GM18507 (cell line): ENCODE measurements around the gene GDF10.

ENCODE experiments used
- DNase-seq: peaks from one replicate; pipeline ENCODE4 v3.0.0; 2011; ENCODE audit warnings: low read depth; ENCODE audit not compliant: insufficient read length; ENCODE audit errors: extremely low spot score
- FAIRE-seq: peaks from 2 replicates; lab custom pipeline; 2011; peaks lifted over from hg19 to GRCh38; lab: Jason Lieb, UNC

GDF10 gene

GRCh38 chr10:47329855-47330254 lies 29.9 kb downstream of the GDF10 start:
- no peak for FAIRE-seq

GRCh38 chr10:47330366-47330765 lies 30.4 kb downstream of the GDF10 start:
- DNase-seq (no peak), FAIRE-seq (no peak)

More at GRCh38 chr10:47329855-47330254, 29.9 kb downstream of the GDF10 start:
- DNase-seq: no peak

GRCh38 chr10:47330804-47331203 lies 30.8 kb downstream of the GDF10 start:
- no peak for DNase-seq
- FAIRE-seq: no peak

- no peak for DNase-seq
- no peak for FAIRE-seq
Measured at GRCh38 chr10:47331491-47331890, 31.5 kb downstream of the GDF10 start.

- no peak for DNase-seq
- no peak for FAIRE-seq
Measured at GRCh38 chr10:47331954-47332353, 32.0 kb downstream of the GDF10 start.

GRCh38 chr10:47332371-47332770 lies 32.4 kb downstream of the GDF10 start:
- no peak for DNase-seq
- no peak for FAIRE-seq

GRCh38 chr10:47332946-47333345 lies 32.9 kb downstream of the GDF10 start:
- DNase-seq (no peak), FAIRE-seq (no peak)

- DNase-seq: no peak
- FAIRE-seq: no peak
Measured at GRCh38 chr10:47333532-47333931, 33.5 kb downstream of the GDF10 start.

GRCh38 chr10:47334466-47335295 lies 34.7 kb downstream of the GDF10 start:
- no peak for FAIRE-seq
- DNase-seq: no peak

- DNase-seq (no peak), FAIRE-seq (no peak)
Measured at GRCh38 chr10:47335906-47336305, 35.9 kb downstream of the GDF10 start.

GRCh38 chr10:47336387-47337134 lies 36.6 kb downstream of the GDF10 start:
- FAIRE-seq (no peak), DNase-seq (no peak)

- FAIRE-seq (no peak), DNase-seq (no peak)
Measured at GRCh38 chr10:47337310-47337709, 37.3 kb downstream of the GDF10 start.

- FAIRE-seq: no peak
Measured at GRCh38 chr10:47339186-47339735, 39.3 kb downstream of the GDF10 start.

GRCh38 chr10:47339759-47340607 lies 40.0 kb downstream of the GDF10 start:
- DNase-seq: no peak

More at GRCh38 chr10:47339186-47339735, 39.3 kb downstream of the GDF10 start:
- DNase-seq: no peak

GRCh38 chr10:47340608-47341170 lies 40.7 kb downstream of the GDF10 start:
- no peak for FAIRE-seq
- DNase-seq: peak; percentile 53

More at GRCh38 chr10:47339759-47340607, 40.0 kb downstream of the GDF10 start:
- FAIRE-seq: no peak

GRCh38 chr10:47344996-47345870 lies 45.2 kb downstream of the GDF10 start:
- DNase-seq (no peak), FAIRE-seq (no peak)

- FAIRE-seq: no peak
Measured at GRCh38 chr10:47346581-47347302, 46.7 kb downstream of the GDF10 start.

GRCh38 chr10:47347303-47347675 lies 47.3 kb downstream of the GDF10 start:
- FAIRE-seq: no peak
- no peak for DNase-seq

More at GRCh38 chr10:47346581-47347302, 46.7 kb downstream of the GDF10 start:
- no peak for DNase-seq
